OCI-LY1 (cell line): ENCODE results near the gene AGFG1.

Experiments used
- H2AFZ ChIP-seq: fragments of 200-600 bp; sonication (generic), shearing (Covaris generic); 2 replicates; pipeline ENCODE4 v1.6.0; 2014; ENCODE audit warnings: antibody characterized with exemption, mild to moderate bottlenecking, low read length
- H3F3A ChIP-seq: fragments of 200-600 bp; sonication (generic), shearing (Covaris generic); 2 replicates; pipeline ENCODE4 v1.6.0; 2014; ENCODE audit warnings: mild to moderate bottlenecking, antibody characterized with exemption, low read length, moderate library complexity; ENCODE audit not compliant: insufficient read depth
- H3K27ac ChIP-seq: fragments of 200-600 bp; sonication (generic); 2 replicates; pipeline ENCODE4 v1.5.1; 2014; ENCODE audit warnings: low read length, mixed run types, mild to moderate bottlenecking, low read depth; ENCODE audit not compliant: poor library complexity, severe bottlenecking
- H3K27me3 ChIP-seq: fragments of 200-600 bp; sonication (generic); 2 replicates; pipeline ENCODE4 v1.6.0; 2014; ENCODE audit warnings: antibody characterized with exemption, mild to moderate bottlenecking, low read length, moderate library complexity; ENCODE audit not compliant: insufficient read depth
- H3K36me3 ChIP-seq: fragments of 200-600 bp; sonication (generic); 2 replicates; pipeline ENCODE4 v1.6.1; 2014; ENCODE audit warnings: mild to moderate bottlenecking, antibody characterized with exemption, low read length, moderate library complexity, mixed read lengths; ENCODE audit not compliant: insufficient read depth
- H3K4me1 ChIP-seq: fragments of 200-600 bp; sonication (generic); 2 replicates; pipeline ENCODE4 v1.5.1; 2014; ENCODE audit warnings: mild to moderate bottlenecking, low read length, moderate library complexity; ENCODE audit not compliant: insufficient read depth, severe bottlenecking
- H3K4me2 ChIP-seq: fragments of 200-600 bp; sonication (generic), shearing (Covaris generic); 2 replicates; pipeline ENCODE4 v1.6.1; 2014; ENCODE audit warnings: low read length
- H3K4me3 ChIP-seq: fragments of 200-600 bp; sonication (generic); 2 replicates; pipeline ENCODE4 v1.5.1; 2014; ENCODE audit warnings: low read length, low read depth, mild to moderate bottlenecking, mixed read lengths; ENCODE audit not compliant: poor library complexity, severe bottlenecking
- H3K79me2 ChIP-seq: fragments of 200-600 bp; shearing (Covaris generic); 2 replicates; pipeline ENCODE4 v1.6.1; 2016; ENCODE audit warnings: mixed run types, low read length, mixed read lengths; ENCODE audit not compliant: insufficient read depth
- H3K9ac ChIP-seq: fragments of 200-600 bp; sonication (generic), shearing (Covaris generic); 2 replicates; pipeline ENCODE4 v1.6.1; 2014; ENCODE audit warnings: mild to moderate bottlenecking, low read length, mixed read lengths
- H3K9me2 ChIP-seq: fragments of 200-600 bp; sonication (generic), shearing (Covaris generic); 2 replicates; pipeline ENCODE4 v1.6.1; 2014; ENCODE audit warnings: low read depth, mild to moderate bottlenecking, low read length, mixed read lengths
- H3K9me3 ChIP-seq: fragments of 200-600 bp; shearing (Covaris generic); 2 replicates; pipeline ENCODE4 v1.6.1; 2014; ENCODE audit warnings: low read length, mixed read lengths
- H4K20me1 ChIP-seq: fragments of 200-600 bp; sonication (generic), shearing (Covaris generic); 2 replicates; pipeline ENCODE4 v1.6.0; 2016; ENCODE audit warnings: mild to moderate bottlenecking, low read length; ENCODE audit not compliant: insufficient read depth
- CTCF ChIP-seq: fragments of 200-600 bp; sonication (generic), shearing (Covaris generic); IDR thresholded peaks from 2 replicates; pipeline ENCODE4 v1.5.1; 2017; ENCODE audit warnings: mild to moderate bottlenecking, antibody characterized with exemption, low read length, moderate library complexity, mixed read lengths
- EZH2 ChIP-seq: fragments of 200-600 bp; sonication (generic), shearing (Covaris generic); IDR thresholded peaks from 2 replicates; pipeline ENCODE4 v1.8.0; 2017; ENCODE audit warnings: borderline replicate concordance, mixed run types, mild to moderate bottlenecking, antibody characterized with exemption, low read length, moderate library complexity, mixed read lengths

The AGFG1 gene

GRCh38 chr2:227529871-227530270 is 57.9 kb downstream of the AGFG1 start:
- Histone ChIP-seq H3K9me3 (no peaks in the 10 kb centered on the region), H3K4me1 (no peaks in the 10 kb centered on the region), H3K36me3 (peaks cover 26% of the 10 kb centered on the region; the same call in 1 of the 2 replicates), H3F3A (no peaks in the 10 kb centered on the region), H3K4me2 (no peak overlapping the region), H3K27ac (no peak overlapping the region), H3K9ac (no peak overlapping the region), H3K9me2 (no peaks in the 10 kb centered on the region), H2AFZ (no peak overlapping the region), H3K4me3 (no peak overlapping the region), H3K27me3 (no peaks in the 10 kb centered on the region), H3K79me2 (no peaks in the 10 kb centered on the region), H4K20me1 (no peaks in the 10 kb centered on the region)
- TF ChIP-seq EZH2, result no peak
- TF ChIP-seq CTCF, result no peak

- no peaks in the 10 kb centered on the region for H3K9me2 ChIP-seq
- no peak overlapping the region for H3K27ac ChIP-seq
- H2AFZ ChIP-seq, result no peak overlapping the region
- TF ChIP-seq EZH2, result no peak
- TF ChIP-seq CTCF, result no peak
- no peak overlapping the region for H3K4me2 ChIP-seq
- H3K79me2 ChIP-seq, result no peaks in the 10 kb centered on the region
- no peak overlapping the region for H3K9ac ChIP-seq
- H4K20me1 ChIP-seq, result no peaks in the 10 kb centered on the region
- H3K4me3 ChIP-seq, result no peak overlapping the region
- no peaks in the 10 kb centered on the region for H3F3A ChIP-seq
- no peaks in the 10 kb centered on the region for H3K9me3 ChIP-seq
- peaks cover 33% of the 10 kb centered on the region for H3K36me3 ChIP-seq
- peaks cover 4% of the 10 kb centered on the region for H3K4me1 ChIP-seq
- H3K27me3 ChIP-seq, result no peaks in the 10 kb centered on the region
Measured at GRCh38 chr2:227534714-227535113, 62.8 kb downstream of the AGFG1 start.

GRCh38 chr2:227536445-227536844 is 64.5 kb downstream of the AGFG1 start:
- H3K9me3 ChIP-seq, result no peaks in the 10 kb centered on the region
- H3K79me2 ChIP-seq, result no peaks in the 10 kb centered on the region
- H3K4me3 ChIP-seq, result no peak overlapping the region
- no peaks in the 10 kb centered on the region for H3K27me3 ChIP-seq
- no peaks in the 10 kb centered on the region for H3K9me2 ChIP-seq
- H3K9ac ChIP-seq, result no peak overlapping the region
- no peak overlapping the region for H3K27ac ChIP-seq
- no peaks in the 10 kb centered on the region for H4K20me1 ChIP-seq
- TF ChIP-seq EZH2 (no peak), CTCF (no peak)
- peaks cover 40% of the 10 kb centered on the region for H3K36me3 ChIP-seq
- peaks cover 4% of the 10 kb centered on the region for H3K4me1 ChIP-seq
- no peak overlapping the region for H2AFZ ChIP-seq
- no peaks in the 10 kb centered on the region for H3F3A ChIP-seq
- no peak overlapping the region for H3K4me2 ChIP-seq
